Measurements from ENCODE around the gene NEK10.

DNA sequence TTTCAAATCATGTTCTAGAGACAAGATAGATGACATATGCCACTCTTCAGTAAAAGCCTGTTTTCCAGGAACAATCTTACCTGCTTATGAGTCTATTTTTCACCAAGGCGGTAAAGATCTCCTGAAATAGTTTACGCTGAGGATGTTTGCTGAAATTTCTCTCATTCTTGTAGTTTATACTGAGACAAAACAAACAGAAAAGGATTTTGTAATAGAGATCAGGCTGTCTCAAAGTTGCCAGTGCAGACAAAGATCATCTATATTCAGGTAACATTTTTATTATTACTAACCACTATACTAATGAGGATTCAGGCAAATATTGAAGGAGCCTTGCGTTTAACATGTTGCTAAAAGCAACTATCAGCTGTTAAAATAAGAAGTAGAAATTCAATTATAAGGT, 25.0 kb downstream of the NEK10 start:
- no peak for TF ChIP-seq POLR2A (IDR thresholded peaks at IDR 0.05)
- TF ChIP-seq, protein P1, sequence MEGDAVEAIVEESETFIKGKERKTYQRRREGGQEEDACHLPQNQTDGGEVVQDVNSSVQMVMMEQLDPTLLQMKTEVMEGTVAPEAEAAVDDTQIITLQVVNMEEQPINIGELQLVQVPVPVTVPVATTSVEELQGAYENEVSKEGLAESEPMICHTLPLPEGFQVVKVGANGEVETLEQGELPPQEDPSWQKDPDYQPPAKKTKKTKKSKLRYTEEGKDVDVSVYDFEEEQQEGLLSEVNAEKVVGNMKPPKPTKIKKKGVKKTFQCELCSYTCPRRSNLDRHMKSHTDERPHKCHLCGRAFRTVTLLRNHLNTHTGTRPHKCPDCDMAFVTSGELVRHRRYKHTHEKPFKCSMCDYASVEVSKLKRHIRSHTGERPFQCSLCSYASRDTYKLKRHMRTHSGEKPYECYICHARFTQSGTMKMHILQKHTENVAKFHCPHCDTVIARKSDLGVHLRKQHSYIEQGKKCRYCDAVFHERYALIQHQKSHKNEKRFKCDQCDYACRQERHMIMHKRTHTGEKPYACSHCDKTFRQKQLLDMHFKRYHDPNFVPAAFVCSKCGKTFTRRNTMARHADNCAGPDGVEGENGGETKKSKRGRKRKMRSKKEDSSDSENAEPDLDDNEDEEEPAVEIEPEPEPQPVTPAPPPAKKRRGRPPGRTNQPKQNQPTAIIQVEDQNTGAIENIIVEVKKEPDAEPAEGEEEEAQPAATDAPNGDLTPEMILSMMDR (IDR thresholded peaks at IDR 0.05) = no peak
- TF ChIP-seq EP300 (IDR thresholded peaks at IDR 0.05) = no peak

Measured in ovary (tissue), 3 donors.